GM12878 (cell line): ENCODE measurements around the gene MYB. TPM values are rescaled to one million over a fixed set of nuclear protein-coding genes. Genes with fewer than 3 reads are reported as not detected.

ENCODE experiments used
- ATAC-seq: fragments of 200-7000 bp; cut with Tn5 transposase; 3 replicates; pipeline ENCODE4 v1.9.1; 2020; ENCODE audit warnings: mild to moderate bottlenecking, moderate library complexity
- BruUV-seq: library from RNA; stranded (reverse); fragments of 400-500 nt; replicated peaks from 2 replicates; lab custom pipeline; 2021; lab: Mats Ljungman, UMichigan
- CTCF ChIA-PET: fragments of 300-600 bp; sonication (Branson Sonifier 250); formaldehyde crosslinking; extraction: SDS; loops from one replicate; lab custom pipeline; 2021; ENCODE audit warnings: inconsistent platforms; lab: Yijun Ruan, JAX
- POLR2A ChIA-PET: fragments of 350-600 bp; formaldehyde crosslinking; extraction: SDS; loops from one replicate; lab custom pipeline; 2021; ENCODE audit warnings: inconsistent platforms; lab: Charles Lee
- RAD21 ChIA-PET: fragments of 300-600 bp; sonication (Branson Sonifier 250); formaldehyde crosslinking; loops from one replicate; lab custom pipeline; 2023; ENCODE audit warnings: antibody characterized with exemption; ENCODE audit not compliant: unreplicated experiment; lab: Charles Lee
- SMC1A ChIA-PET: fragments of 300-600 bp; sonication (Branson Sonifier 250); formaldehyde crosslinking; loops from one replicate; lab custom pipeline; 2023; ENCODE audit not compliant: unreplicated experiment, uncharacterized antibody; lab: Charles Lee
- DNase-seq: peaks from one replicate; pipeline ENCODE4 v3.0.0-alpha.2; 2011; ENCODE audit warnings: low read depth, low spot score
- FAIRE-seq: peaks from 3 replicates; lab custom pipeline; 2011; peaks lifted over from hg19 to GRCh38; lab: Jason Lieb, UNC
- H2AFZ ChIP-seq: 2 replicates; pipeline ENCODE4 v1.6.0; 2011; ENCODE audit warnings: low read depth, low read length, control low read depth; ENCODE audit not compliant: control insufficient read depth
- H3K27ac ChIP-seq: 2 replicates; pipeline ENCODE4 v1.5.1; 2011; ENCODE audit warnings: control low read depth; ENCODE audit not compliant: control insufficient read depth, insufficient read depth
- H3K27me3 ChIP-seq, 2 experiments: replicated peaks in 1 of 2; 2 replicates each; pipeline versions ENCODE4 v1.6.0 to v1.6.1; 2011; ENCODE audit warnings: low read length in 1 of 2; ENCODE audit not compliant: control insufficient read depth in 2 of 2, insufficient read depth in 2 of 2
- H3K36me3 ChIP-seq, 2 experiments: 2 replicates each; pipeline ENCODE4 v1.5.1; 2011; ENCODE audit warnings: low read length in 1 of 2; ENCODE audit not compliant: control insufficient read depth in 2 of 2, insufficient read depth in 2 of 2
- H3K4me1 ChIP-seq: 2 replicates; pipeline ENCODE4 v1.6.1; 2011; ENCODE audit warnings: mild to moderate bottlenecking, low read length, moderate library complexity, mixed read lengths; ENCODE audit not compliant: control insufficient read depth, insufficient read depth
- H3K4me2 ChIP-seq: 2 replicates; pipeline ENCODE4 v1.6.0; 2011; ENCODE audit warnings: control low read depth; ENCODE audit not compliant: control insufficient read depth, insufficient read depth
- H3K4me3 ChIP-seq: fragments of 200-600 bp; sonication (generic); 2 replicates; pipeline ENCODE4 v1.5.1; 2016
- H3K79me2 ChIP-seq: 2 replicates; pipeline ENCODE4 v1.6.0; 2011; ENCODE audit warnings: low read length; ENCODE audit not compliant: control insufficient read depth, insufficient read depth
- H3K9ac ChIP-seq: 2 replicates; pipeline ENCODE4 v1.8.0; 2011; ENCODE audit warnings: low read length, control low read depth, mixed read lengths; ENCODE audit not compliant: control insufficient read depth, insufficient read depth
- H3K9me3 ChIP-seq: replicated peaks from 3 replicates; pipeline ENCODE4 v1.5.1; 2011; ENCODE audit warnings: mild to moderate bottlenecking, low read length; ENCODE audit not compliant: control insufficient read depth, insufficient read depth
- H4K20me1 ChIP-seq: 2 replicates; pipeline ENCODE4 v1.6.0; 2011; ENCODE audit not compliant: control insufficient read depth, insufficient read depth
- CBX3 ChIP-seq: fragments of 200-600 bp; sonication (generic); IDR thresholded peaks from 2 replicates; pipeline ENCODE4 v1.6.1; 2016; ENCODE audit warnings: low read depth, borderline replicate concordance
- E4F1 ChIP-seq: fragments of 450-650 bp; IDR thresholded peaks from 2 replicates; pipeline ENCODE4 v1.6.1; 2018; ENCODE audit warnings: borderline replicate concordance, mild to moderate bottlenecking; ENCODE audit not compliant: partially characterized antibody
- FOXM1 ChIP-seq: IDR thresholded peaks from 2 replicates; pipeline ENCODE4 v1.6.1; 2012; ENCODE audit warnings: low read depth, mild to moderate bottlenecking, inconsistent platforms, low read length, moderate library complexity
- MAX ChIP-seq: IDR thresholded peaks from 2 replicates; pipeline ENCODE4 v1.6.1; 2012; ENCODE audit warnings: low read depth, low read length, improper control_type of control experiment
- MEF2A ChIP-seq: IDR thresholded peaks from 2 replicates; pipeline ENCODE4 v1.6.1; 2011; ENCODE audit warnings: low read depth, mild to moderate bottlenecking, low read length, moderate library complexity; ENCODE audit not compliant: insufficient read depth
- MLLT1 ChIP-seq: fragments of 450-650 bp; IDR thresholded peaks from 2 replicates; pipeline ENCODE4 v1.6.1; 2016; ENCODE audit warnings: mild to moderate bottlenecking
- PAX8 ChIP-seq: fragments of 450-650 bp; IDR thresholded peaks from 2 replicates; pipeline ENCODE4 v1.6.1; 2017; ENCODE audit warnings: mild to moderate bottlenecking, moderate library complexity
- PRDM15 ChIP-seq: fragments of 450-650 bp; formaldehyde crosslinking; IDR thresholded peaks from 2 replicates; pipeline ENCODE4 v1.4.0; 2020; ENCODE audit warnings: mild to moderate bottlenecking, moderate library complexity
- RELB ChIP-seq: fragments of 450-650 bp; IDR thresholded peaks from 2 replicates; pipeline ENCODE4 v1.6.1; 2017; ENCODE audit warnings: low read depth, mild to moderate bottlenecking, moderate library complexity
- RUNX3 ChIP-seq: IDR thresholded peaks from 2 replicates; pipeline ENCODE4 v1.6.1; 2012; ENCODE audit warnings: low read length, inconsistent platforms
- TCF12 ChIP-seq: IDR thresholded peaks from 2 replicates; pipeline ENCODE4 v1.6.1; 2011; ENCODE audit warnings: low read depth, mild to moderate bottlenecking, low read length
- ZNF207 ChIP-seq: fragments of 450-650 bp; IDR thresholded peaks from 2 replicates; pipeline ENCODE4 v1.6.1; 2014; ENCODE audit warnings: antibody characterized with exemption, mild to moderate bottlenecking, borderline replicate concordance
- ZSCAN29 ChIP-seq: fragments of 450-650 bp; IDR thresholded peaks from 2 replicates; pipeline ENCODE4 v1.6.1; 2017; ENCODE audit warnings: mild to moderate bottlenecking, moderate library complexity
- WGBS: methylation state at CpG from one replicate; pipeline ENCODE4 v1.1.6; 2016; ENCODE audit warnings: low lambda C conversion rate; ENCODE audit not compliant: insufficient replicate concordance, insufficient coverage; ENCODE audit errors: missing lambda C conversion rate; 5-methylcytosine and 5-hydroxymethylcytosine counted together
- in situ Hi-C: fragments of 300-500 bp; cut with MboI; formaldehyde crosslinking; loops from 9 replicates; pipeline ENCODE4 v1.14.3; 2018; ENCODE audit warnings: mixed read lengths
- intact Hi-C: fragments of 100-400 bp; cut with micrococcal nuclease; formaldehyde crosslinking; loops from one replicate; pipeline ENCODE4 v1.14.2; 2022; ENCODE audit not compliant: unreplicated experiment
- polyA plus RNA-seq, 11 experiments: library from polyadenylated mRNA; depleted of rRNA in 4 of 11; unstranded in 6 of 11; stranded (reverse) in 5 of 11; fragments of >200 nt; fragmentation: Nextera tagmentation in 4 of 11; fragmentation: Illumina TruSeq in 1 of 11; extraction: Ambion mirVana in 4 of 11; extraction: Trizol in 1 of 11; gene quantifications; 1 replicate in 1 of 11; 2 replicates in 10 of 11; pipeline versions ENCODE4 v1.2.1 to v1.2.3, GENCODE V29; 2011 to 2016; ENCODE audit warnings: inconsistent platforms in 2 of 11, missing spikeins in 2 of 11, low read depth in 1 of 11
- total RNA-seq, 4 experiments: library from RNA; depleted of rRNA in 3 of 4; stranded (reverse); fragments of >200 nt in 3 of 4; fragmentation: Illumina TruSeq in 1 of 4; extraction: Trizol in 1 of 4; gene quantifications; 2 replicates each; pipeline versions ENCODE4 v1.2.1 to v1.2.3, GENCODE V29; 2013 to 2021

The MYB gene
- total and polyA plus RNA-seq, 10 of the 15 experiments (the other 5 are each of a cell fraction or from before 2014, with no cell fraction given) = 7.0 to 29.8 (median 21.5) TPM

- TF ChIP-seq ZNF207 (no peak), MAX (no peak), RUNX3 (no peak), ZSCAN29 (no peak), PRDM15 (CRISPR knock-in tag) (no peak)
Measured at GRCh38 chr6:135135835-135136234, 45.3 kb upstream of the MYB start (continued).

- SMC1A ChIA-PET = interaction anchor here (0.6 to 2.7 kb wide), 6 partner anchors 9 to 81 kb away, joined by 3 to 12 read pairs (median 4); no protein-coding TSS in a partner anchor
- Histone ChIP-seq H3K9ac (no peak overlapping the region), H2AFZ (no peak overlapping the region), H3K27ac (no peak overlapping the region), H3K4me1 (peaks cover 13% of the 10 kb centered on the region)
- BruUV-seq = no TSS peak
- in situ Hi-C loops = loop anchor here (5.0 kb wide), 1 partner anchor 294 kb away; no protein-coding TSS in a partner anchor
- RAD21 ChIA-PET = no interaction called here
- TF ChIP-seq CBX3 = no peak
- TF ChIP-seq FOXM1 = no peak
- TF ChIP-seq E4F1 = no peak
- TF ChIP-seq RELB = no peak
- TF ChIP-seq MEF2A = no peak
- TF ChIP-seq MLLT1 = no peak
- TF ChIP-seq TCF12 = no peak
- TF ChIP-seq PAX8 = no peak
- TF ChIP-seq, all 136 proteins: peak for 0
- ChIA-PET CTCF (interaction anchor here (1.6 to 1.7 kb wide), 2 partner anchors 23 to 45 kb away, joined by 4 to 5 read pairs; no protein-coding TSS in a partner anchor), POLR2A (no interaction called here)
- no peak overlapping the region for H3K4me3 ChIP-seq
- H3K9me3 ChIP-seq = no peaks in the 10 kb centered on the region
- FAIRE-seq (no peak), ATAC-seq (no peak), DNase-seq (no peak)
- H3K79me2 ChIP-seq = no peaks in the 10 kb centered on the region
- 44% methylated on average over 1 of the region's 1 CpG for WGBS
- intact Hi-C loops = no loop called here
- no peaks in the 10 kb centered on the region for H3K36me3 ChIP-seq
- H3K27me3 ChIP-seq = no peaks in the 10 kb centered on the region
- H4K20me1 ChIP-seq = no peaks in the 10 kb centered on the region
- H3K4me2 ChIP-seq = no peak overlapping the region
Measured at GRCh38 chr6:135137826-135138225, 43.3 kb upstream of the MYB start.
